ENCODE measurements around the gene CADM4.
A peak's percentile ranks its signal among the peaks of the same experiment; 100 is the strongest.
"Not testable (repeated sequence)": the region's sequence is repeated elsewhere in the genome, so short reads cannot be mapped to it uniquely, and the experiment has no call there.

The CADM4 gene

DNA sequence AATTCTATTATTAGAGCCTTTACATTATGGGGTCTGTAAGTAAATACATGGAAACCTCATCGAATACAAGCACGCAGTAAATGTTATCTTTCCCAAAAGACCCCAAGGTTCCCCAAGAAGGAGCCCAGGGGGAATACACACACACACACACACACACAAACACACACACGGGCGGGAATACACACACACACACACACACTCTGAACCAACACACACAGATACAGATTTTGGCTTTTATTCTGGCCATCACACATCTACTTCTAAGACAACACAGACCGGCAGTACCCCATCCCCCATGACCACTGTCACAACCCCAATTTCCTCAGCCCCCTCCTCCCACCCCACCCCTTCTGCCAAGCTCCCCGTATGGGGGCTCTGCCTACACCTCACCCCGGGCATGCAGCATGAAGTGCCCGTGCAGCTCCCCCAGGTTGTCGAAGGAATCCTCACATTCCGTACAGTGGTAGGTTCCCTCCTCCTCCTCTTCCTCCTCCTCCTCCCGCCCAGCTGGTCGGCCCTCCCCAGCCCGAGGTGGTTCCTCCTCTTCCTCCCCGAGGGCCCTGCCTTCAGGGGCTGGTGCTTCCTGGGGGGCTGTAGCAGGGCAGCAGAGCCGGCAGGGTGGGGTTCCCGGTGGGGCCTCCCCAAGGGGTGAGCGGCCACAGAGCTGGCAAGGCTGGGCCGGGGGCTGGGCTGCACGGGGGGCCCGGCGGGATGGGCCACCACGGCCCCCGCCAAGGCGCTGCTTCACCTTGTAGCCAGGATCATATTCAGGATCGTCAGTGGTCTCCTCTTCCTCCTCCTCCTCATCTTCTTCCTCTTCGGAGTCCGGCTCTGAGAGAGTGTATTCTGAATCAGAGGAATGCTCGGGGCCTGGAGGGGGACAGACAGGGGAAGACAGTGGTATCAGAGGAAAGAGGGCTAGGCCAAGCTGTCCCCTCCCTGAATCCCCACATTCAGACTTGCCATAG, 32.1 kb downstream of the CADM4 start:
- DNase-seq = no peak
- ATAC-seq = peak; percentile 20

- ATAC-seq (no peak), DNase-seq (no peak)
Measured at GRCh38 chr19:43606569-43607229, 33.0 kb downstream of the CADM4 start.

GRCh38 chr19:43605875-43606568, 33.6 kb downstream of the CADM4 start:
- ATAC-seq (no peak), DNase-seq (no peak)

DNA sequence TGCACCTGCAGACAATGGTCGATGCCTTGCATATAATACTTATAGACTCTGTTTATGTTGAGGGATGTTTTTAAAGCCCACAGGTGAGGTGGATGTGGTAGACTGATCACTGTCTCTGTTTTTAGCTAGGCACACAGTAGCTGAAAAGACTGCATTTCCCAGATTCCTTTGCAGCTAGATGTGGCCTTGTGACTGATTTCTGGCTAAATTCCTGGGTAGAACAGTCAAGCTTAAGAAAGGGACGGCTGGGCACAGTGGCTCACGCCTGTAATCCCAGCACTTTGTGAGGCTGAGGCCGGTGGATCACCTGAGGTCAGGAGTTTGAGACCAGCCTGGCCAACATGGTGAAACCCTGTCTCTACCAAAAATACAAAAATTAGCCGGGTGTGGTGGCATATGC, 39.3 kb downstream of the CADM4 start:
- ATAC-seq = not testable (repeated sequence)

GRCh38 chr19:43599635-43600295, 39.9 kb downstream of the CADM4 start:
- DNase-seq = no peak
- ATAC-seq = no peak

More for the DNA sequence above, 39.3 kb downstream of the CADM4 start:
- not testable (repeated sequence) for DNase-seq

DNA sequence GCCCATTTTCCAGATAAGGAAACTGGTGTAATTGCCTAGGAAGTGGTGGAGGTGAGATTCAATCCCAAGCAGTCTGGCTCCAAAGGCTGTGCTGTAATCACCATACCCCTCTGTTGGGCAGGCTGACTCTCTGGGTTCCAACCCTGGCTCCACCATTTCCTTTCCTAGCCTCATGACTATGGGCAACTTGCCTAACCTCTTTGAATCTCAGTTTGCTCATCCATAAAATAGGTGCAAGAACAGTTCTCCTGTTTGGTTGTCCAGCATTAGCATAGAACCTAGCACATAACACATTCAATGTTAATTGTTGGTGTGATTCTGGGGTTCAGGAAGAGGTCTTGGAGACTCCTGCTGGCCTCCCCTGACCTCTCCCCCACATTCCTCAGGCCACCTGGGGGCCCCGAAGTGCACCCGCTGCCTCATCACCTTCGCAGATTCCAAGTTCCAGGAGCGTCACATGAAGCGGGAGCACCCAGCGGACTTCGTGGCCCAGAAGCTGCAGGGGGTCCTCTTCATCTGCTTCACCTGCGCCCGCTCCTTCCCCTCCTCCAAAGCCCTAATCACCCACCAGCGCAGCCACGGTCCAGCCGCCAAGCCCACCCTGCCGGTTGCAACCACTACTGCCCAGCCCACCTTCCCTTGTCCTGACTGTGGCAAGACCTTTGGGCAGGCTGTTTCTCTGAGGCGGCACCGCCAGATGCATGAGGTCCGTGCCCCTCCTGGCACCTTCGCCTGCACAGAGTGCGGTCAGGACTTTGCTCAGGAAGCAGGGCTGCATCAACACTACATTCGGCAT, 41.0 kb downstream of the CADM4 start:
- no peak for DNase-seq
- no peak for ATAC-seq

DNA sequence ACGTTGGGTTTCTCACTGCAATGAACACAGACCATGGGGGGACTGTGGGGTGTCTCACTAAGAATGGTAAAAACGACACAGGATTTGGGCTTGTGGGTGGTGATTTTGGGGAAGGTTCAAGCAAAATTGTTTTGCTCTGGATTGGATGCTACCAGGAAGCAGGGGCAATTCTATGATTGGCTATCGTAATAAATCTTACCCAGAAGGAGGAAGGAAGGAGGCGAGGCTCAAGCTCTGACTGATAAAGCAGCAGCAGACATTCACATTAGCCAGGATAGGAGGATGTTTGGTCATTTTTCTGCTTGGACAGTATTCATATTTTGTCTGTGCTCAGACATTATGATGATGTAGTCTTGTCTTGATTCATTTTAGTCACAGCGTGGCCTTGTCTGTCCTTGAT, 41.8 kb downstream of the CADM4 start:
- no peak for DNase-seq

GRCh38 chr19:43596842-43597461, 42.7 kb downstream of the CADM4 start:
- peak; percentile 20 for DNase-seq
- no peak for ATAC-seq

More for the DNA sequence above, 41.8 kb downstream of the CADM4 start:
- no peak for ATAC-seq

GRCh38 chr19:43595999-43596841, 43.4 kb downstream of the CADM4 start, which contains the start of the genes IRGQ and ZNF576:
Gene IRGQ, minus strand, starts transcription at chr19:43596134. Its CDS starts 796 bp downstream, at chr19:43595338.
Gene ZNF576, plus strand, starts transcription at chr19:43596595. Its CDS starts 514 bp downstream, at chr19:43597109.
- DNase-seq = peak; percentile 100
- ATAC-seq = peak; percentile 83

GRCh38 chr19:43595605-43595998, 44.0 kb downstream of the CADM4 start:
- DNase-seq (peak; percentile 28), ATAC-seq (no peak)

- ATAC-seq (peak; percentile 33), DNase-seq (peak; percentile 78)
Measured at GRCh38 chr19:43594710-43595604, 44.7 kb downstream of the CADM4 start.

- DNase-seq (no peak), ATAC-seq (no peak)
Measured at GRCh38 chr19:43594081-43594697, 45.5 kb downstream of the CADM4 start.

DNA sequence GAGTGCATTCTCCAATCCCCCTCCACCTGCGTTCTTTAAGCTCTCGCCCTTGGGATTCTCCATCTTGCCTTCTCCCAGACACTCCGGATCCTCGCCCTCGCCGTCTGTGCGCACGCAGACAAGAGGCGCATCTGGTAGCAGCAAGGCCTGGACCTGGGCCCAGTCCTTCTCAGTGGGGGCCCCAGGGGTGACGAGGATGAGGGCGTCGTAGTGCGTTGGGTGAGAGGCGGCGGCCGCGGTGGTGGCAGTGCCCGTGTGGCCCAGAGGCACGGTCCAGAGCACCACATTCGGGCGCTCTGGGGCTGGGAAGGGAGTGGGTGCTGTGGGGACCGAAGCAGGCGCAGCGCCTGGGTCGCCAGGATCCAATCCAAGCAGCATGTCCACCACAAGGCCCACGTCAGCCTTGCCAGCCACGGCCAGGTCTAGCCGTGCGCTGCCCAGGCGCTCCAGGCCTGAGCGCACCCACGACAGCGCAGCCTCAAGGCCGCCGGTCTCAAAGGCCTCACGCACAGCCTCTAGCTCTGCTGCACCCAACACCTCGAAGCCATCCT, 46.8 kb downstream of the CADM4 start:
- ATAC-seq = no peak
- no peak for DNase-seq

DNA sequence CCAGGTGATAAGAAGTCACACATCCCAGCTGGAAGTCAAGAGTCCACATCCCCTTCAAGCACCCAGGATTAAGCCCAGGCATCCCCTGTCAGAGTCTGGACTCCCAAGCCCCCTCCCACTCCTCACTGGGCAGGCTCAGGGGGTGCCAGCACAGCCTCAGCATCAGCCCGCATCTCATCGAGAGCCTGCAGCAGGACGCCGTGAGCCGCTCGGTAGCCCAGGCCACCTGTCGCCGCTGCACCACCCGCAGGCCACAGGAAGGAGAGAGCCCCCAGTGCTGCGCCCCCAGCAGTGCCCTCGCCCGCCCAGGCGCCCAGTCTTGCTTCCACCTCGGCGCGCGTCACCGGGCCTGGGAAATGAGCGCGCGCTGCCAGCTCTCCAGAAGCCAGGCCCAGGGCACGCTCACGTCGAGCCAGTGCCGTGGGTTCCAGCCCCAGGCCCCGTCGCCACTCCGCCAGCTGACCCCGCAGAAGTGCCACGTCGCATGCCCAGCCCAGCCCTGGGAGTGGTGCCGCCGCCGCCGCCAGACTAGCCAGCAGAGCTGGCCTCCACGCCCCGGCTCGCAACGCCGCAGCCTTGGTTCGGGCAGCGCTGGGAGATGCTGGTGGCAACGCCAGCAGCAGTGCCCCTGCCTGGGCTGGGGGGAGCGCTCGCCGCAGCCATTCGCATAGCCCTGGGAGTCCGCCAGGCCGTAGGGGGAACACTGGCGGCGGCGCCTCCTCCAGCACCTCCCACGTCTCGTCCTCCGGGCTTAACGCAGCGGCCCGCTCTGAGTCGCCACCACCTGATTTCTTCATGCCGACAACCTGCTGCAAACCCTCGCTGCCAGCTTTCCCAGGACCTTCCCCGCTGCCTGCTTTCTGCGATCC, 47.5 kb downstream of the CADM4 start:
- no peak for DNase-seq
- no peak for ATAC-seq

DNA sequence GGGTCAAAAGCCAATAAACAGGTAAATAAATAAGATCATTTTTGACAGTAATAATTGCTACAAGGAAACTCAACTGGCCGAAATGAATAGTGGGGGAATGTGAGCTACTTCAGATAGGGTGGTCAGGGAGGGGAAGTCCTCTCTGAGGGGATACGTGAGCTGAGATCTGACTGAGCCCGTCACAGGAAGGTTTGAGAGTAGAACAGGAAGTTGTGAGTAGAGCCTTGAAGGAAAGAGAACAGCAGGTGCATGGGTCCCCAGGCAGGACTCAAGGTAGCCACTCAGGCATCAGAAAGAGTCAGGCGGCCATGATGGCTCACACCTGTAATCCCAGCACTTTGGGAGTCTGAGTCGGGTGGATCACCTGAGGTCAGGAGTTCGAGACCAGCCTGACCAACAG, 50.0 kb downstream of the CADM4 start:
- ATAC-seq (no peak), DNase-seq (no peak)

DNA sequence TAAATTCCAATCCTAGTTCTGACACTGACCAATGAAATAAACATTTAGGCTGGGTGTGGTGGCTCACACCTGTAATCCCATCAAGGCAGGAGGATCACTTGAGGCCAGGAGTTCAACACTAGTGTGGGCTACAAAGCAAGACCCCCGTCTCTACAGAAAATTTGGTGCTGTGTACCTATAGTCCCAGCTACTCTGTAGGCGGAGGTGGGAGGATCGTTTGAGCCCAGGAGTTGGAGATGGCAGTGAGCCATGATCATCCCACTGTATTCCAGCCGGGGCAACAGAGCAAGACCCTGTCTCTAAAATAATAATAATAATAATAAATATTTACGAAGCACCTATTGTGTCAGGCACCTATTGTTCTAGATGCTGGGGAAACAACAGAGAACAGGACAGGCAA, 50.4 kb downstream of the CADM4 start:
- ATAC-seq = no peak
- DNase-seq = no peak

DNA sequence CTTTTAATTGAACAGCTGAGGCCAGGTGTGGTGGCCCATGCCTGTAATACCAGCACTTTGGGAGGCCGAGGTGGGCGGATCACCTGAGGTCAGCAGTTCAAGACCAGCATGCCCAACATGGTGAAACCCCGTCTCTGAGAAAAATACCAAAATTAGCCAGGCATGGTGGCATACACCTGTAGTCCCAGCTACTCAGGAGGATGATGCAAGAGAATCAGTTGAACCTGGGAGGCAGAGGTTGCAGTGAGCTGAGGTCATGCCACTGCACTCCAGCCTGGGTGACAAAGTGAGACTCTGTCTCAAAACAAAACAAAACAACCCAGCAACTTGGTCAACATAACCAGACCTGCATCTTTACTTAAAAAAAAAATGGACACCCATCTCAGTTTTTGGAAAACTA, 52.6 kb downstream of the CADM4 start:
- ATAC-seq, DNase-seq: not testable (repeated sequence)

Measured in stimulated activated naive CD8-positive, alpha-beta T cell treated with anti-CD3 and anti-CD28 coated beads, Interleukin-15, Interleukin-2, amounts not matched to agents 100 U/mL and 50 U/mL, for 24 hours (primary cell).